Neuronal stem cell (in vitro differentiated cells): ENCODE measurements around the gene CDC25A.
A peak's percentile ranks its signal among the peaks of the same experiment; 100 is the strongest.

Source experiments
- DNase-seq: peaks from one replicate; pipeline ENCODE4 v3.0.0-alpha.2; 2013; ENCODE audit warnings: low spot score
- H2AFZ ChIP-seq: one replicate; pipeline ENCODE4 v1.6.1; 2013; ENCODE audit warnings: mild to moderate bottlenecking, low read length, inconsistent platforms
- H2AK5ac ChIP-seq: 2 replicates; pipeline ENCODE4 v1.6.1; 2013; ENCODE audit warnings: low read depth, mild to moderate bottlenecking, inconsistent platforms, low read length, moderate library complexity, mixed read lengths
- H2BK120ac ChIP-seq: 2 replicates; pipeline ENCODE4 v1.6.1; 2013; ENCODE audit warnings: low read depth, mild to moderate bottlenecking, inconsistent platforms, low read length, moderate library complexity, mixed read lengths
- H2BK12ac ChIP-seq: one replicate; pipeline ENCODE4 v1.6.1; 2013; ENCODE audit warnings: low read length, inconsistent platforms
- H2BK15ac ChIP-seq: 2 replicates; pipeline ENCODE4 v1.6.1; 2013; ENCODE audit warnings: mild to moderate bottlenecking, low read length, inconsistent platforms, mixed read lengths
- H2BK5ac ChIP-seq: one replicate; pipeline ENCODE4 v1.6.1; 2013; ENCODE audit warnings: inconsistent platforms, mild to moderate bottlenecking, low read length, moderate library complexity
- H3K14ac ChIP-seq: one replicate; pipeline ENCODE4 v1.6.1; 2013; ENCODE audit warnings: low read length, inconsistent platforms
- H3K18ac ChIP-seq: 2 replicates; pipeline ENCODE4 v1.6.1; 2013; ENCODE audit warnings: low read length, inconsistent platforms
- H3K23ac ChIP-seq: 2 replicates; pipeline ENCODE4 v1.6.1; 2013; ENCODE audit warnings: low read depth, mild to moderate bottlenecking, mixed read lengths, low read length, inconsistent platforms; ENCODE audit not compliant: poor library complexity
- H3K27ac ChIP-seq: replicated peaks from 3 replicates; pipeline ENCODE4 v1.5.1; 2013; ENCODE audit warnings: low read length, inconsistent platforms
- H3K27me3 ChIP-seq, 3 experiments: 2 replicates each; pipeline ENCODE4 v1.6.1; 2013; ENCODE audit warnings: low read length in 3 of 3, mild to moderate bottlenecking in 2 of 3, inconsistent platforms in 1 of 3, low read depth in 1 of 3, mixed read lengths in 1 of 3, moderate library complexity in 1 of 3; ENCODE audit not compliant: control insufficient read depth in 3 of 3, insufficient read depth in 3 of 3
- H3K36me3 ChIP-seq, 2 donors: replicated peaks in 1 of 2; 2 replicates each; pipeline ENCODE4 v1.6.1; 2013; ENCODE audit warnings: low read length in 2 of 2; ENCODE audit not compliant: control insufficient read depth in 2 of 2, insufficient read depth in 2 of 2
- H3K4ac ChIP-seq: 2 replicates; pipeline ENCODE4 v1.6.1; 2013; ENCODE audit warnings: inconsistent platforms, mild to moderate bottlenecking, low read length, moderate library complexity
- H3K4me1 ChIP-seq, 2 donors: 1 replicate in 1 of 2; 2 replicates in 1 of 2; pipeline ENCODE4 v1.6.1; 2013; ENCODE audit warnings: low read length in 2 of 2, low read depth in 1 of 2; ENCODE audit not compliant: control insufficient read depth in 2 of 2, insufficient read depth in 1 of 2
- H3K4me2 ChIP-seq: one replicate; pipeline ENCODE4 v1.6.1; 2013; ENCODE audit warnings: mild to moderate bottlenecking, low read length, inconsistent platforms; ENCODE audit not compliant: insufficient read depth, poor library complexity, severe bottlenecking
- H3K4me3 ChIP-seq, 2 donors: 2 replicates each; pipeline ENCODE4 v1.5.1; 2013; ENCODE audit warnings: low read length in 2 of 2, mild to moderate bottlenecking in 2 of 2, inconsistent platforms in 1 of 2, moderate library complexity in 1 of 2
- H3K79me1 ChIP-seq: one replicate; pipeline ENCODE4 v1.6.1; 2013; ENCODE audit warnings: low read depth, mild to moderate bottlenecking, inconsistent platforms, low read length, moderate library complexity
- H3K9ac ChIP-seq: one replicate; pipeline ENCODE4 v1.6.1; 2013; ENCODE audit warnings: mild to moderate bottlenecking, low read depth, low read length, inconsistent platforms; ENCODE audit not compliant: poor library complexity
- H3K9me3 ChIP-seq, 2 donors: replicated peaks in 1 of 2; 2 replicates each; pipeline versions ENCODE3 to v1.6.1; 2013; ENCODE audit warnings: low read length in 2 of 2, mild to moderate bottlenecking in 2 of 2, inconsistent platforms in 1 of 2, low read depth in 1 of 2, mixed read lengths in 1 of 2, moderate library complexity in 1 of 2; ENCODE audit not compliant: control insufficient read depth in 2 of 2, insufficient read depth in 1 of 2
- H4K8ac ChIP-seq: one replicate; pipeline ENCODE4 v1.6.1; 2013; ENCODE audit warnings: low read depth, mild to moderate bottlenecking, inconsistent platforms, low read length, moderate library complexity
- H4K91ac ChIP-seq: one replicate; pipeline ENCODE4 v1.6.1; 2013; ENCODE audit warnings: low read length, low read depth, mild to moderate bottlenecking, inconsistent platforms; ENCODE audit not compliant: poor library complexity
- WGBS, 2 donors: extraction: QIAGEN DNeasy Blood & Tissue Kit; methylation state at CpG; one replicate each; pipeline ENCODE4 v1.1.7; 2013; ENCODE audit warnings: missing lambda C conversion rate in 2 of 2, mixed read lengths in 1 of 2; ENCODE audit not compliant: insufficient read length in 2 of 2, insufficient replicate concordance in 1 of 2; ENCODE audit errors: extremely low coverage in 2 of 2; 5-methylcytosine and 5-hydroxymethylcytosine counted together

Gene CDC25A

GRCh38 chr3:48220746-48221145 is 32.5 kb upstream of the CDC25A start:
- DNase-seq = no peak
- Histone ChIP-seq H2AFZ (no peak overlapping the region), H4K91ac (no peak overlapping the region), H3K14ac (no peak overlapping the region), H4K8ac (no peak overlapping the region), H2BK5ac (peak overlapping the region; percentile 15), H3K23ac (no peak overlapping the region), H3K27me3 (peaks cover 0 to 28% (median 0%) of the 10 kb centered on the region in 3 experiments), H3K27ac (no peak overlapping the region), H3K36me3 (no peaks in the 10 kb centered on the region), H3K18ac (peak overlapping the region; percentile 20), H3K4me1 (peaks cover 2 to 3% of the 10 kb centered on the region in 2 donors), H3K79me1 (no peaks in the 10 kb centered on the region), H2BK120ac (no peak overlapping the region), H2BK15ac (no peak overlapping the region), H3K9me3 (peaks cover 0 to 2% of the 10 kb centered on the region in 2 donors), H2AK5ac (no peak overlapping the region), H3K4me3 (no peak overlapping the region), H2BK12ac (no peak overlapping the region), H3K4ac (no peak overlapping the region), H3K4me2 (no peak overlapping the region), H3K9ac (no peak overlapping the region)
- WGBS, 2 donors = no CpG with 5 or more reads among the region's 9 CpGs

- no peak overlapping the region for H3K14ac ChIP-seq
- H3K79me1 ChIP-seq = no peaks in the 10 kb centered on the region
- H3K36me3 ChIP-seq = no peaks in the 10 kb centered on the region
- H3K18ac ChIP-seq = no peak overlapping the region
- peaks cover 1 to 3% of the 10 kb centered on the region in 2 donors for H3K4me1 ChIP-seq
- peak overlapping the region; percentile 0 for H2AK5ac ChIP-seq
- H2BK5ac ChIP-seq = no peak overlapping the region
- peaks cover 0 to 25% (median 0%) of the 10 kb centered on the region in 3 experiments for H3K27me3 ChIP-seq
- no peaks in the 10 kb centered on the region for H3K9me3 ChIP-seq
- no peak overlapping the region for H4K91ac ChIP-seq
- H3K27ac ChIP-seq = no peak overlapping the region
- no peak overlapping the region for H3K9ac ChIP-seq
- H2BK120ac ChIP-seq = no peak overlapping the region
- no peak overlapping the region for H3K4me3 ChIP-seq
- no CpG with 5 or more reads among the region's 3 CpGs for WGBS, 2 donors
- no peak overlapping the region for H2BK15ac ChIP-seq
- no peak overlapping the region for H3K4me2 ChIP-seq
- no peak overlapping the region for H3K4ac ChIP-seq
- no peak overlapping the region for H4K8ac ChIP-seq
- H2BK12ac ChIP-seq = no peak overlapping the region
- DNase-seq = no peak
- H3K23ac ChIP-seq = no peak overlapping the region
- no peak overlapping the region for H2AFZ ChIP-seq
These were observed 31.3 kb upstream of the CDC25A start for GRCh38 chr3:48219543-48219942.

GRCh38 chr3:48218537-48218936 is 30.3 kb upstream of the CDC25A start:
- no peak overlapping the region for H3K4ac ChIP-seq
- no peak overlapping the region for H3K14ac ChIP-seq
- peaks cover 1 to 3% of the 10 kb centered on the region in 2 donors for H3K4me1 ChIP-seq
- H3K27ac ChIP-seq = no peak overlapping the region
- WGBS, 2 donors = no CpG with 5 or more reads among the region's 5 CpGs
- H4K91ac ChIP-seq = no peak overlapping the region
- H3K18ac ChIP-seq = no peak overlapping the region
- no peak overlapping the region for H2BK120ac ChIP-seq
- no peak overlapping the region for H2BK15ac ChIP-seq
- no peak overlapping the region for H3K23ac ChIP-seq
- no peaks in the 10 kb centered on the region for H3K36me3 ChIP-seq
- H2AK5ac ChIP-seq = no peak overlapping the region
- H4K8ac ChIP-seq = no peak overlapping the region
- H3K9ac ChIP-seq = no peak overlapping the region
- no peaks in the 10 kb centered on the region for H3K79me1 ChIP-seq
- H3K4me3 ChIP-seq = no peak overlapping the region
- no peaks in the 10 kb centered on the region for H3K9me3 ChIP-seq
- H2AFZ ChIP-seq = no peak overlapping the region
- H2BK5ac ChIP-seq = no peak overlapping the region
- H3K27me3 ChIP-seq = peaks cover 0 to 25% (median 0%) of the 10 kb centered on the region in 3 experiments
- DNase-seq = no peak
- no peak overlapping the region for H2BK12ac ChIP-seq
- no peak overlapping the region for H3K4me2 ChIP-seq

- H3K4me3 ChIP-seq = no peak overlapping the region
- H2BK5ac ChIP-seq = no peak overlapping the region
- peaks cover 1 to 3% of the 10 kb centered on the region in 2 donors for H3K4me1 ChIP-seq
- H3K14ac ChIP-seq = no peak overlapping the region
- peak overlapping the region; percentile 0 for H2BK15ac ChIP-seq
- H3K9me3 ChIP-seq = no peaks in the 10 kb centered on the region
- H2BK12ac ChIP-seq = no peak overlapping the region
- no peak overlapping the region for H3K23ac ChIP-seq
- no peak overlapping the region for H3K9ac ChIP-seq
- H3K27ac ChIP-seq = no peak overlapping the region
- WGBS, 2 donors = no CpG with 5 or more reads among the region's 4 CpGs
- H3K4me2 ChIP-seq = no peak overlapping the region
- H2AFZ ChIP-seq = no peak overlapping the region
- no peak for DNase-seq
- no peaks in the 10 kb centered on the region for H3K36me3 ChIP-seq
- H3K4ac ChIP-seq = no peak overlapping the region
- no peak overlapping the region for H4K8ac ChIP-seq
- H3K79me1 ChIP-seq = no peaks in the 10 kb centered on the region
- H3K27me3 ChIP-seq = peaks cover 0 to 16% (median 0%) of the 10 kb centered on the region in 3 experiments
- no peak overlapping the region for H4K91ac ChIP-seq
- no peak overlapping the region for H2AK5ac ChIP-seq
- H3K18ac ChIP-seq = no peak overlapping the region
- no peak overlapping the region for H2BK120ac ChIP-seq
These were observed 29.2 kb upstream of the CDC25A start for GRCh38 chr3:48217449-48217848.
